ENCODE data around the gene MCM8.

DNA sequence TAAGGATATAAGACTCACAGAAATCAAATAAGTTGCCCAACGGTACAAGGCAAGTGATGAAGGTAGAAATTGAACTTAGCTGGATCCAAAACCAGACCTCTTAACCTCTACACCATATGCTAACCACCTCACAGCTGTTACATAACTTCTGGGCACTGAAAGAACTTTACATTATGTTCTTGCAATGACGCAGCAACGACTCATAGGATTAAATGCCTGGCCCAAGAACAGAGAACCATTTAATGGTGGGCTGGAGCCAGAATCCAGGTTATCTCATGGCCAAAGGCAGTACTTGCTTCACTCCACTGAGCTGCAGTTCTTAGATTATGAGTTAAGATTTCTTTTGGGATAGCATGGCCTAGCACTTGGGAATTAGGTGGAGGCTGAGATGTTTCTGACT is 4.5 kb upstream of the MCM8 start:
- TF ChIP-seq, protein P1, sequence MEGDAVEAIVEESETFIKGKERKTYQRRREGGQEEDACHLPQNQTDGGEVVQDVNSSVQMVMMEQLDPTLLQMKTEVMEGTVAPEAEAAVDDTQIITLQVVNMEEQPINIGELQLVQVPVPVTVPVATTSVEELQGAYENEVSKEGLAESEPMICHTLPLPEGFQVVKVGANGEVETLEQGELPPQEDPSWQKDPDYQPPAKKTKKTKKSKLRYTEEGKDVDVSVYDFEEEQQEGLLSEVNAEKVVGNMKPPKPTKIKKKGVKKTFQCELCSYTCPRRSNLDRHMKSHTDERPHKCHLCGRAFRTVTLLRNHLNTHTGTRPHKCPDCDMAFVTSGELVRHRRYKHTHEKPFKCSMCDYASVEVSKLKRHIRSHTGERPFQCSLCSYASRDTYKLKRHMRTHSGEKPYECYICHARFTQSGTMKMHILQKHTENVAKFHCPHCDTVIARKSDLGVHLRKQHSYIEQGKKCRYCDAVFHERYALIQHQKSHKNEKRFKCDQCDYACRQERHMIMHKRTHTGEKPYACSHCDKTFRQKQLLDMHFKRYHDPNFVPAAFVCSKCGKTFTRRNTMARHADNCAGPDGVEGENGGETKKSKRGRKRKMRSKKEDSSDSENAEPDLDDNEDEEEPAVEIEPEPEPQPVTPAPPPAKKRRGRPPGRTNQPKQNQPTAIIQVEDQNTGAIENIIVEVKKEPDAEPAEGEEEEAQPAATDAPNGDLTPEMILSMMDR (IDR thresholded peaks at IDR 0.05; ENCODE audit: borderline replicate concordance, extremely low read depth, low read length, poor library complexity, severe bottlenecking): no peak
- no peak for TF ChIP-seq EZH2 (IDR thresholded peaks at IDR 0.05; ENCODE audit: borderline replicate concordance, low read depth, low read length, severe bottlenecking)
